ENCODE results near the gene TEX9.

The TEX9 gene

GRCh38 chr15:56456229-56456628, 91.0 kb downstream of the TEX9 start:
- no peak for DNase-seq

GRCh38 chr15:56459096-56459495, 93.9 kb downstream of the TEX9 start:
- DNase-seq, result no peak

- DNase-seq, result no peak
Observed at GRCh38 chr15:56460071-56460470, 94.8 kb downstream of the TEX9 start.

GRCh38 chr15:56460947-56461346, 95.7 kb downstream of the TEX9 start:
- no peak for DNase-seq

- DNase-seq, result peak; percentile 61
Observed at GRCh38 chr15:56464893-56465520, 99.8 kb downstream of the TEX9 start, which contains the start of gene MNS1. Gene MNS1 (minus strand): TSS chr15:56465137. CDS start chr15:56464972, 165 bp downstream.

GRCh38 chr15:56467616-56468015, 102.4 kb downstream of the TEX9 start:
- DNase-seq, result no peak

- no peak for DNase-seq
Observed at GRCh38 chr15:56468401-56468800, 103.2 kb downstream of the TEX9 start.

- DNase-seq, result no peak
Observed at GRCh38 chr15:56469483-56469882, 104.3 kb downstream of the TEX9 start.

GRCh38 chr15:56471440-56472069, 106.3 kb downstream of the TEX9 start:
- no peak for DNase-seq

- DNase-seq, result no peak
Observed at GRCh38 chr15:56472278-56472677, 107.1 kb downstream of the TEX9 start.

GRCh38 chr15:56473017-56473416, 107.8 kb downstream of the TEX9 start:
- DNase-seq, result no peak

- no peak for DNase-seq
Observed at GRCh38 chr15:56475351-56475750, 110.1 kb downstream of the TEX9 start.
